ENCODE results near the gene SMOC1.
"Not testable (repeated sequence)": the region's sequence is repeated elsewhere in the genome, so short reads cannot be mapped to it uniquely, and the experiment has no call there.

The SMOC1 gene

DNA sequence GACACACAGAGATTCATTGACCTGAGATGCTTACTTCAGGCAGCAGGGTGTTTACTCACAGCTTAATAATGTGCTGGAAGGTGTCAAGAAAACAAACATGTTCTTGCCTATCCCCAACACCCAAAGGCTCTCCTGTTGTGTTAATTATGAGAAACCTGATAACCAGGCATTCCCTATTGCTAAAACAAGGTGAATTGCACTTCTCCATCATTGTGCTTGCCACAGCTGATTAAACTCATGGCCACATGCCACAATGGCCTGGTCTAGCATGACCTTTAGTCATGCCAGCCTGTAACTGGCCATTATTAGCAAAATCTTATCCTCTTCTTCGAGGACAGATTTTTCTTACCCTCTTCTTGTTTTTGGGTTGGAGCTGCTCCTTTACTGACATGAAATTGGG, 21.4 kb downstream of the SMOC1 start:
- no peak for DNase-seq

DNA sequence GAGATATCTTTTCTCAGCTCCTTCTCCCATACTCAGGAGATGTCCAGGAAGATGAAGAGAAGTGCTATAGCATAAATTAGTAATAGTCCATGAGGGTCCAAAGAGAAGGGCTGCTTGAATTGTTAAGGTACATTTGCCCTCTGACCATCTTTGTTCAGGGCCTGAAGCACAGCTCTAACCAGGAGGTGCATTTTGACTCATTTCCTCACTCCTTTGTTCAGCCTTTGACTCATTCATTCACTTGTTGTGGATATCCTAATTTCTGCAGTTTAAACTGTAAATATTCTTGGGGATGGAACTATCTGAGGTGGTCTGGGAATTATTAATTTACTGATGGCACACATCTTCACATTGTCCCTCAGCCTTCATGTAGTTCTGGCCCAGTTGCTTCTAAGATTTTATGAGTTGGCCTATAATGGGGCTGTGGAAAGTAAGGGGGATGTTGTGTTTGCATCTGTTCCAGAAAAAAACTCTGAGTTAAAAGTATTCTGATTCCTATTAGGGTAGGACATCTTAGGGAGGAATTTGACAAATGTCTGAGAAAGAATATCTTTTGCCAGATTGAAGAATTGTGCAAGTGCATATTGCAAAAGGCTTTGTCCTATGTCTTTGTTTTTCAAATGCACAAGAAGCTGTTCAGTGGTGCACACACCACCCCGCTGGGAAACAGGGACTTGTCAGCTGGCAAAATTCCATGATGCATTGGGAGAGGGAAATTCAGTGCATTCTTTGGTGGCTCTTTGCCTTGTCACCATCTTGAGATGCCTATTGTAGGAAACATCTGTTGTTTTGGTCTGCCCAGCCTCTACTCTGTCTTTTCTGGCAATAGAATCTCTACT, 22.1 kb downstream of the SMOC1 start:
- DNase-seq = no peak

DNA sequence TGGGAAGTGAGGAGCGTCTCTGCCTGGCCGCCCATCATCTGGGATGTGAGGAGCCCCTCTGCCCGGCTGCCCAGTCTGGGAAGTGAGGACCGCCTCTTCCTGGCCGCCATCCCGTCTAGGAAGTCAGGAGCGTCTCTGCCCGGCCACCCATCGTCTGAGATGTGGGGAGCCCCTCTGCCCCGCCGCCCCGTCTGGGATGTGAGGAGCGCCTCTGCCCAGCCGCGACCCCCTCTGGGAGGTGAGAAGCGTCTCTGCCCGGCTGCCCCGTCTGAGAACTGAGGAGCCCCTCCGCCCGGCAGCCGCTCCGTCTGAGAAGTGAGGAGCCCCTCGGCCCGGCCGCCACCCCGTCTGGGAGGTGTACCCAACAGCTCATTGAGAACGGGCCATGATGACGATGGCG, 23.8 kb downstream of the SMOC1 start:
- DNase-seq = not testable (repeated sequence)

GRCh38 chr14:69904246-69904645, 25.0 kb downstream of the SMOC1 start:
- DNase-seq = no peak

GRCh38 chr14:69906201-69906600, 27.0 kb downstream of the SMOC1 start:
- no peak for DNase-seq

- DNase-seq = no peak
Measured at GRCh38 chr14:69909826-69910550, 30.8 kb downstream of the SMOC1 start.

GRCh38 chr14:69910871-69911270, 31.7 kb downstream of the SMOC1 start:
- DNase-seq = peak in 24 of 56 donors; percentile 6 to 70 (median 32)

- DNase-seq = no peak
Measured at GRCh38 chr14:69913686-69914085, 34.5 kb downstream of the SMOC1 start.

DNA sequence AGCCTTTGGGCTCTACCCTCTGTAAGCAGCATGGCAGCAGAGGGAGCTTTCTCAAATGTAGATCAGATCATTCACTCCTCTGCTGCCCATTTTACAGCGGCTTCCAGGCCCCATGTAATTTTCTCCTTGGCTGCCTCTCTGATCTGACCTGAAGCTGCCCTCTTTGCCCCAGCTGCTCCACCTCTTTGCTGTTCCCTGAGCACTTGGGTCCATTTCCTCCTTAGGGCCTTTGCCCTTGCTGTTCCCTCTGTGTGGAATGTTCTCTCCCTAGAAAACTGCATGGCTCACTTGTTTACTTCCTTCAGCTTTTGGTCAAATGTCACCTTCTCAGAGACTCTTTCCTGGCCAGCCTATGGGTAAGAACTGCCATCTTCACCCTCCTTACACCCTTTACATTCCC, 37.2 kb downstream of the SMOC1 start:
- no peak for DNase-seq

DNA sequence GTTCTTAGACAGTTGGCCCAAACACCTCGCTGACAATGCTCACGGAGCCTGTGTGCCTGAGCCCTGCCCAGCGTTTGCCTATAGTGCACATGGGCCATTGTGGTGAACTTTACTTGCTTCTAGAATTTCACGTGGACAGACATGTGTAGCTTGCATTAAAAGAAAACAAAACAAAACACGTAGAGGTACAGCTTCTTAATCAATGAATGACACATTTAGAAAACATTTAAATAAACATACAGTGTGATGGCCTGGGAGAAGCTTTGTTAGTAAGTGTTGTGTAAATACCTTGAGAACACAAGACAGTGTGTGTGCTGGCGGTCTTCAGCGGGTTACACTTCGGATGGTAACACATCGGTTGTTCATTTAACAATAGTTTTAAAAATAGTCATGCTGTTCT, 38.1 kb downstream of the SMOC1 start:
- no peak for DNase-seq

- DNase-seq = no peak
Measured at GRCh38 chr14:69919815-69920214, 40.6 kb downstream of the SMOC1 start.

DNA sequence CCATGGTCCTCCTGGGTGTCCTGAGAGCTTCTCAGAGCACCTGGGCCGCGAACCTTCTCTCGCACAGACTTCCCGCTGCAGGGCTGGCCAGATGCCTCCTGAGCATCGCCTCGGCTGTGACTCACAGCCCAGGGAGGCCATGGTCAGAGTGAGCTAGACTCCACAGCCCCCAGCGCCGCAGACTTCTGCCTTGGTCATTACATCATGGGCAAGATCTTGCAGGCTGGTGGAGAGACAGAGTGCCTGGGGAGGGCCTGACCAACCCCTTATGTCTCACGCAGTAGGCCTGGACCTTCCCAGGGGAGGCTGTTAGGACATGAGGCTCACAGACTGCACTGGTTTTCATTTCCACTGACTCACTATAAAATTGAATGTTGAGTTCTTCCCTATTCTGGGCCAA, 41.8 kb downstream of the SMOC1 start:
- no peak for DNase-seq

DNA sequence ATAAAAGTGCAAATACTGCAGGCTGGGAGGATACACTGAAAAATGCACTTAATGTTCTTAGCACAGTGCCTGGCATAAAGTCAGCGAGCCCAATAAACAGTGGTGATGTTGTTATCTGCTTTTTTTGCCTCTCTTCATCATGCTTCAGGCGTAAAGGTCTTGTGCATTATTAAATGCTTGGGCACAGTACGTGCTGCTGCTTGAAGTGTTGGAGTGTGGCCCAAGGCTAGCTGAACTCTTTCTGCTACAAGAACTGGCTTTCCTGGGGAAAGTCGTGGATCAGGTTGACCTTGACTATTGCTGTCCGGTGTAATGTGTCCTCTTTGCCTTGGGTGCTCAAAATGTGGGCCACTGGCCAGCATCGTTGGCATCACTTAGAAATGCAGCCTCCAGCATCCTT, 43.0 kb downstream of the SMOC1 start:
- DNase-seq = peak in 5 of 56 donors; percentile 3 to 35 (median 19)

GRCh38 chr14:69924201-69924600, 45.0 kb downstream of the SMOC1 start:
- no peak for DNase-seq

GRCh38 chr14:69928111-69928523, 48.9 kb downstream of the SMOC1 start:
- no peak for DNase-seq

GRCh38 chr14:69930780-69931379, 51.7 kb downstream of the SMOC1 start:
- no peak for DNase-seq

GRCh38 chr14:69931960-69932359, 52.7 kb downstream of the SMOC1 start:
- DNase-seq = no peak

GRCh38 chr14:69932391-69932790, 53.2 kb downstream of the SMOC1 start:
- peak in 2 of 56 donors; percentile 9 to 16 for DNase-seq

- DNase-seq = no peak
Measured at GRCh38 chr14:69933623-69934275, 54.5 kb downstream of the SMOC1 start.

GRCh38 chr14:69937367-69938081, 58.3 kb downstream of the SMOC1 start:
- DNase-seq = no peak

DNA sequence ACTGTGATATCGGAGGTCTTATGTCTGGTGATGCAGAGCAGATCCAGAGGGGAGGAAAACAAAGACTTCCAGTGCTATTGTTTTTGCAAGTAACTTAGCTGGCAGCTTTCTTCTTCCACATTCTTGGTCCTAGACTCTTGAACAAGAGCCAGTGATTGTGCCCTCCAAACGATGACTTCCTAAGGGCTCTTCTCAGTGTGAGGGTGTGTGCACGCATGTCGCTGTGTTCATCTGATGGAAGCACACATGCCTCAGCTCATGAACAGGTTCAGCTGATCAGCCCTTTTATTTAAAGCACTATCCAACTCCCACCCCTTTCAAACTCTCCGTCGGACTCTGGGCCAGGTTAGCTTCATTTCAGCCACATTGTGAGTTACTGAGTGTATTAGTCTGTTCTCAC, 59.5 kb downstream of the SMOC1 start:
- DNase-seq = no peak
